Activated naive CD8-positive, alpha-beta T cell (primary cell): ENCODE results near the gene GFOD2.

Source experiments
- H3K27ac Mint-ChIP-seq: one replicate; pipeline ENCODE4 v1.8.0; 2021; ENCODE audit warnings: mixed read lengths
- H3K27me3 Mint-ChIP-seq: one replicate; pipeline ENCODE4 v1.8.0; 2021; ENCODE audit warnings: mixed read lengths
- H3K36me3 Mint-ChIP-seq: one replicate; pipeline ENCODE4 v1.8.0; 2021; ENCODE audit warnings: mixed read lengths
- H3K4me1 Mint-ChIP-seq: one replicate; pipeline ENCODE4 v1.8.0; 2021; ENCODE audit warnings: low read depth, mixed read lengths
- H3K4me3 Mint-ChIP-seq: one replicate; pipeline ENCODE4 v1.8.0; 2021; ENCODE audit warnings: mild to moderate bottlenecking, mixed read lengths
- H3K9me3 Mint-ChIP-seq: one replicate; pipeline ENCODE4 v1.8.0; 2021; ENCODE audit warnings: low read depth, mixed read lengths

Gene GFOD2

GRCh38 chr16:67748834-67749233 is 29.7 kb upstream of the GFOD2 start:
- H3K4me1 Mint-ChIP-seq = no peaks in the 10 kb centered on the region
- no peak overlapping the region for H3K27ac Mint-ChIP-seq
- H3K9me3 Mint-ChIP-seq = no peaks in the 10 kb centered on the region
- peaks cover 2% of the 10 kb centered on the region for H3K36me3 Mint-ChIP-seq
- H3K4me3 Mint-ChIP-seq = no peak overlapping the region
- H3K27me3 Mint-ChIP-seq = no peaks in the 10 kb centered on the region

DNA sequence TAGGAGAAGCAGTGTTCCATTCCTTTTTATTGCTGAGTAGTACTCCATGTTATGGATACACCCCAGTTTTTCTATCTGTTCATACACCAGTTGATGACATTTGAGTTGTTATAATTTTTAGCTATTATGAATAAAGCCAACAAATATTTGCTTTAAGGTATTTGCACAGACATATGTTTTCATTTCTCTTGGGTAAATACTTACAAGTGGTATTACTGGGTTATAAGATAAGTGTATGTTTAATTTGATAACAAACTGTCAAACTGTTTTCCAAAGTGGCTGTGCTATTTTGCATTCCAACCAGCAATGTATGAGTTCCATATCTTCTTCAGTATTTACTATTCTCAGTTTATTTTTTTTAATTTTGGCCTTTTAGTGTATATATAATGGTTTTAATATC is 27.7 kb upstream of the GFOD2 start:
- Mint-ChIP-seq H3K36me3 (peaks cover 2% of the 10 kb centered on the region), H3K27ac (peak overlapping the region; percentile 50), H3K4me3 (no peak overlapping the region), H3K4me1 (no peaks in the 10 kb centered on the region), H3K27me3 (no peaks in the 10 kb centered on the region), H3K9me3 (no peaks in the 10 kb centered on the region)

- Mint-ChIP-seq H3K9me3 (no peaks in the 10 kb centered on the region), H3K27me3 (no peaks in the 10 kb centered on the region), H3K4me3 (no peak overlapping the region), H3K36me3 (peaks cover 2% of the 10 kb centered on the region), H3K27ac (no peak overlapping the region), H3K4me1 (no peaks in the 10 kb centered on the region)
Observed at GRCh38 chr16:67741118-67741517, 22.0 kb upstream of the GFOD2 start.

DNA sequence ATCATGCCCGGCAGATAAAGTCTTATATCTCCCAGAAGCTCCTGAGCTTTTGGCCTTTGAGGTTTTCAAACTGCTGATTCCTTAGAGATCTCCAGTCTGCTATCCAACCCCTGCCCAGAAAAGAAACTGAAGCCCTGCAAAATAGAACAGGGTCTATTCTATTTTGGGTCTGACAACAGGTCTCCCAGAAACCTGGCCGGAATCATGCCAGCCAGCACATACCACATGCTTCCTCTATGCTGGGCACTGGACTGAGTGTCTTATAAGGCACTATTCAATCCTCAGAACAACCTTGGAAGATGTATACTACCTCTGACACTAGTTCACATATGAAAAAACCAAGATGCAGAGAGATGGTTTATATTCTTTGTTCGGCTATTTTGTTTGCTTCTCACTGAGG is 21.3 kb upstream of the GFOD2 start:
- Mint-ChIP-seq H3K9me3 (no peaks in the 10 kb centered on the region), H3K36me3 (peaks cover 2% of the 10 kb centered on the region), H3K27me3 (no peaks in the 10 kb centered on the region), H3K4me1 (no peaks in the 10 kb centered on the region), H3K4me3 (no peak overlapping the region), H3K27ac (no peak overlapping the region)

- Mint-ChIP-seq H3K27me3 (no peaks in the 10 kb centered on the region), H3K4me1 (no peaks in the 10 kb centered on the region), H3K4me3 (no peak overlapping the region), H3K36me3 (peaks cover 2% of the 10 kb centered on the region), H3K9me3 (no peaks in the 10 kb centered on the region), H3K27ac (no peak overlapping the region)
Observed at GRCh38 chr16:67736858-67737257, 17.7 kb upstream of the GFOD2 start.

DNA sequence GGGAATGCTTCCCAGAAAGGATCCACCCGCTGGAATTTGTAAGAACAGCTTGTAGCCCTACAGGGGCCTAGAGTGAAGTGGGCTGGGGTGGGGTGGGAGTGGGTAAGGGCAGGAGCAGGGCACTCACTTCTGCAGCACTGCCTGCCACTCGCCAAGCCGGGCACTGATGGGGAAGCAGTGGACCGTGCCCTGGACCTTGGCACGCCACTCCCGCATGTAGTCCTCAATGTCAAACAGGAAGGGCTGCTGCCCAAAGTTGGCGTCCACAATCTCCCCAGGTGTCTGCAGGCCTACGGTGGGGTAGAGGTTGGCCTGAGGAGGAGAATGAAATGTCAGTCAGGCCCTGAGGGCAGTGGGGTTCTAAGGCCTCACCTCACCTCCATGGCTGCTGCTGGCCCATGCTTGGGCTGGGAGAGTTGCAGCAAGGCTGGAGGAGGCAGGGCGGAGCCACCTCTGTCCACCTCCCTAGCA is 15.7 kb upstream of the GFOD2 start:
- H3K4me3 Mint-ChIP-seq = no peak overlapping the region
- H3K36me3 Mint-ChIP-seq = peaks cover 2% of the 10 kb centered on the region
- H3K27me3 Mint-ChIP-seq = no peaks in the 10 kb centered on the region
- no peaks in the 10 kb centered on the region for H3K4me1 Mint-ChIP-seq
- H3K9me3 Mint-ChIP-seq = no peaks in the 10 kb centered on the region
- no peak overlapping the region for H3K27ac Mint-ChIP-seq

DNA sequence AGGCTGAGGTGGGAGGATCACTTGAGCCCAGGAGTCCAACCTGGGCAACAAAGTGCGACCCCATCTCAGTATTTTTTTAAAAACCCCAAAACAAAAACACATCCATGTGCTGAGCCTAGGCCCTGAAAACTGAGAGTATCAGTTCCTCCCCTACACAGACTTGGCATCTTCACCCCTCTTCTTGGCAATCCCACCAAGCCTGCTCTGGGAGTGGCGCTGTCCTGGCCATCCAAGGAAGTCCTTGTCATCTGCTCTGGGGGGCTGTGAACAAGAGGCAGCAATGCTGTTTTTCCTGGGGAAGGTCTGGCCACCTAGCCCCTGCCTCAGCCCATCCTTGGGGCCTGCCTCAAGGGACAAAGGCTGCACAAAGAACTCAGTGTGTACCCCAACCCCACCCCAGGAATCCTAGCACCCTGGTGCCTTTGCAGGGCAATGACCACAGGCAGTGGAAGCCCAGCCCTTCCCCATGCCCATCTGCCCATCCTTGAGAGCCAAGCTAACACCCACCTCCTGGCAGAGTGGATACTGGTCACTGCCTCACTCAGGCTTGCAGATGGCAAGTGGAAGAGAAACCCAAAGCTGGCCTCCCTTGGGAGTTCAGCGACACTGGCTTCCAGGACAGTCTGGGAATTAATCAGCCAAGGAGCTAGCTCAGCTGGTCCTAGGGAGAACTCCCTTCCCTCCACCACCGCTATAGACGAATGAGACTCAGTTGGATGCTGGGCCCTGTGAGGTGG is 14.8 kb upstream of the GFOD2 start:
- Mint-ChIP-seq H3K9me3 (no peaks in the 10 kb centered on the region), H3K4me3 (no peak overlapping the region), H3K4me1 (no peaks in the 10 kb centered on the region), H3K36me3 (peaks cover 2% of the 10 kb centered on the region), H3K27me3 (no peaks in the 10 kb centered on the region), H3K27ac (no peak overlapping the region)

DNA sequence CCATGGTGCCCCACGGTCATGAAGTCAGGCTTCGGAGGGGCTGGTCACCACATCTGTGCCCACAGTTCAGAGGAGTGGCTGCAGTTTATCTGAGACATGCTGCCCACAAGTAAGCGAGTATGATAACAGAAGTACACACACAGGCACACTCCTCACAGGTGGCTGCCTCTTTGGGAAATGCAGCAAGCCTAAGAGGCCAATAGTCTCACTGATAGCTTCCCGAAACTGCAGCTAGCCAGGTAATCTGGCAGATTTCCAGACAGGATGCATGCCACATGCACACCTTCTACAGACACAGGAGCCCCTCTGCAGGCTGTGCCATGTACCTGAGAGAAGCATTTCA is 12.6 kb upstream of the GFOD2 start:
- H3K4me1 Mint-ChIP-seq = no peaks in the 10 kb centered on the region
- H3K9me3 Mint-ChIP-seq = no peaks in the 10 kb centered on the region
- peaks cover 4% of the 10 kb centered on the region for H3K36me3 Mint-ChIP-seq
- H3K27me3 Mint-ChIP-seq = no peaks in the 10 kb centered on the region
- no peak overlapping the region for H3K4me3 Mint-ChIP-seq
- no peak overlapping the region for H3K27ac Mint-ChIP-seq

- Mint-ChIP-seq H3K4me3 (no peak overlapping the region), H3K9me3 (no peaks in the 10 kb centered on the region)
Observed at GRCh38 chr16:67731071-67731752, 12.1 kb upstream of the GFOD2 start.

GRCh38 chr16:67730326-67730725 is 11.2 kb upstream of the GFOD2 start:
- no peak overlapping the region for H3K27ac Mint-ChIP-seq
- H3K9me3 Mint-ChIP-seq = no peaks in the 10 kb centered on the region
- H3K36me3 Mint-ChIP-seq = peaks cover 2% of the 10 kb centered on the region
- H3K27me3 Mint-ChIP-seq = no peaks in the 10 kb centered on the region
- H3K4me3 Mint-ChIP-seq = no peak overlapping the region
- no peaks in the 10 kb centered on the region for H3K4me1 Mint-ChIP-seq

More at GRCh38 chr16:67731071-67731752, 12.1 kb upstream of the GFOD2 start:
- Mint-ChIP-seq H3K36me3 (peaks cover 2% of the 10 kb centered on the region), H3K4me1 (no peaks in the 10 kb centered on the region), H3K27me3 (no peaks in the 10 kb centered on the region), H3K27ac (no peak overlapping the region)

- no peak overlapping the region for H3K4me3 Mint-ChIP-seq
- H3K27ac Mint-ChIP-seq = no peak overlapping the region
- H3K9me3 Mint-ChIP-seq = no peaks in the 10 kb centered on the region
Observed at GRCh38 chr16:67729636-67730248, 10.6 kb upstream of the GFOD2 start.

DNA sequence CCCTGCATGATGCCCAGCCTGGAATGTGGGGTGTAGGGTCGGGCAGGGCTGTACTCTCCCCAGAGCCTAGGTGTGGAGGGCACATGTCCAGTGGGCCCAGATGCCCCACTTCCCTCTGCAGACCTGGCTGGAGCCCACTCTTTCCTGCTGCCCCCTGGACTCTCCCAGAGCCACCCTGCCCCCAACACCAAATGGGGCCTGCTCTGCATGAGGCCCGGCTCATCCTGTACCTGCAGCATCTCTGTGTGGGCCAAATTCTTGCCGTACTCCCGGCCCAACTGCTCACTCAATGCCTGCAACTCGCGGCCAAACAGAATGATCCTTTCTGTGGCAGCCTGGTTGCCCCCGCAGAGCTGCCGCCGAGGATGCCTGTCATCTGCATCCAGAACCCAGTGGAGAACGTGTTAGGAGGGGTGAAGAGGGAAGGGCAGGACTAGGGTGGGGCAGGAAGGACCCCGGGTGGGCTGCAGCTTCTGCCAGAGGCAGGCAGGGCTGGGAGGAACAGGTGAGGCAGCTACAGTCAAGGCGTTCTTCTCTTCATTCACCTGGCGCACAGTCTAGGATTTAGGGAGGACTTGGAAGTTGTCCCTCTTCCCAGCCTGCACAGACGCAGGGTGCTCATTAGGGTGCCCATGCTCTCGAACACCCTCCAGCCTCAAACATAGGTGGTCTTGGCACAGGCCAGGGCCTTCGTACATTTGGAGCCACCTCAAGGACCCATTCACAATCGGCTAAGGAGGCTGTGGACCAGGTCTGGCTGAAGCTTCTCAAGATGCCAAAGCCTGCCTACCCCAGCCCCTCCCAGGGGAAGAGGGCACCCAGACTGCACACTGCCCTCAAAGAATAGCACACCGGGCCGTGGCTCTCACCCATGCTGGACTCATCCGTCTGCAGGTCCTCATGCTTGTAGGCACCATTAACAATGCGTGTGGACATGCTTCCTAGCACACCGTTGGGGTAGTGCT is 8.7 kb upstream of the GFOD2 start:
- Mint-ChIP-seq H3K4me3 (no peak overlapping the region), H3K27me3 (no peaks in the 10 kb centered on the region), H3K27ac (no peak overlapping the region), H3K9me3 (no peaks in the 10 kb centered on the region), H3K36me3 (peaks cover 2% of the 10 kb centered on the region), H3K4me1 (no peaks in the 10 kb centered on the region)

More at GRCh38 chr16:67729636-67730248, 10.6 kb upstream of the GFOD2 start:
- Mint-ChIP-seq H3K36me3 (peaks cover 2% of the 10 kb centered on the region), H3K4me1 (no peaks in the 10 kb centered on the region), H3K27me3 (no peaks in the 10 kb centered on the region)

DNA sequence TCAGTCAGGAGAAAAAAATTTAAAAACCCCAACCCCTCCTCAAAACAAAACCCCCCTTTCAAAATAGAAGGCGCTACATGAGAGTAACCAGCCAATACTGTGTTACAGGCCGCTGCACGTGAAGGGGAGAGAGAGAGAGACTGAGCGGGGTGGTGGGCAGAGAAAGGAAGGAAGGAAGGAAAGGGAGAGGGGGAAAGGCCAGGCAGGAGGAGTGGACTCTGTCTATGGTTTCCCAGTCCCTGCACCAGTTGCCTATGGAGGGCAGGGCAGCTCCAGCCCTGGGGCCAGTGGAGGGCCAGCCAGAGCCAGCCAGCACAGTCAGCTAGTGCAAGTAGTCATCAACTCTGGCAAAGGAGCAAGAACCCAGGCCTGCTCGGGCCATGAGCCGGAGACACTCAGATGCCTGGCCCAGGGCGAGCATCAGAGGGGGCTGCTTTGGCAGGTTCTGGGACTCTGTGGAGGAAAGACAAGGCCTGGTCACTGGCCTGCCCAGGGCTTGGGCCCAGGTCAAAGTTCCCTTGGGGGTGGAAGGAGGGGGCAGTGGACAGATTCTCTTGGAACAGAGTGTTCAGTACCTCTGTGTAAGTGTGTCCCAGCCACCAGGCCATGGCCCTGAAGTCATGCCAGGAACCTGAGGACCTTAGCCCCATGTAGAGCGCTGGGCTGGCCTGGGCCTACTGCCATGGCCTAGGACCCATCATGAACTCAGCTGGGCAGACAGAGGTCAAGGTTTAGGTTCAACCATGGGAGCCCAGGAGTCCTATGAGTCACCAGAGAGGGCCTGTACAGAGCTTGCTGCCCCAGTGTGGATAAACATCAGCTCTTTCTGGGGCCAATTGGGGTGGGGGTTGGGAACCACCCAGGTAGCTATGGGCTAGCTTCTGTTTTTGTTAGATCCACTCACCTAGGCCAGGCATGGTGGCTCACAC is 7.3 kb upstream of the GFOD2 start:
- H3K4me3 Mint-ChIP-seq = no peak overlapping the region
- peaks cover 2% of the 10 kb centered on the region for H3K36me3 Mint-ChIP-seq
- H3K4me1 Mint-ChIP-seq = no peaks in the 10 kb centered on the region
- no peaks in the 10 kb centered on the region for H3K9me3 Mint-ChIP-seq
- H3K27me3 Mint-ChIP-seq = no peaks in the 10 kb centered on the region
- no peak overlapping the region for H3K27ac Mint-ChIP-seq

DNA sequence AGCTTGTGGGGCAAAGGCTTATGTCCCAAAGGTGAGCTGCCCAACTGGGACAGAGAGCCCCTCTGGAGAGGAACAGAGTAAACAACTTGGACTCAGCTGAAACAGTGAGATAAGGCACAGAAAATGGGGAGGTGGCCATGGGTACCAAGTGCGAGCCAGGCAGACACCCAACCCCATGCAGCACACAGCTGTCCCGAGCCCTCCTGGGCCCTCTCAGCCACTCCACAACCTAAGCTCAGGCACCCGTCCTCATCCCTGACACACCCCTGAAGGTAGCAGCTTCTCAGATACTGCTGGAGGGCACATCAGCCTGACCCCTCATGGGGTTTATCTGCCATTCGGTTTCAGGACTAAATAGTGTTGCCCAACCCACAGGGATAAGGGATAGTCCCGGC is 4.8 kb upstream of the GFOD2 start:
- Mint-ChIP-seq H3K27ac (no peak overlapping the region), H3K27me3 (no peaks in the 10 kb centered on the region), H3K9me3 (no peaks in the 10 kb centered on the region), H3K36me3 (peaks cover 2% of the 10 kb centered on the region), H3K4me1 (peaks cover 10% of the 10 kb centered on the region), H3K4me3 (no peak overlapping the region)
